OCI-LY1 (cell line): ENCODE measurements around the gene MAP2.

Experiments used
- CTCF ChIP-seq: fragments of 200-600 bp; sonication (generic), shearing (Covaris generic); IDR thresholded peaks from 2 replicates; pipeline ENCODE4 v1.5.1; 2017; ENCODE audit warnings: mild to moderate bottlenecking, antibody characterized with exemption, low read length, moderate library complexity, mixed read lengths
- EZH2 ChIP-seq: fragments of 200-600 bp; sonication (generic), shearing (Covaris generic); IDR thresholded peaks from 2 replicates; pipeline ENCODE4 v1.8.0; 2017; ENCODE audit warnings: borderline replicate concordance, mixed run types, mild to moderate bottlenecking, antibody characterized with exemption, low read length, moderate library complexity, mixed read lengths

GRCh38 chr2:209610631-209611030 is 186.8 kb downstream of the MAP2 start:
- TF ChIP-seq EZH2, result no peak
- no peak for TF ChIP-seq CTCF
